Left ventricle myocardium inferior (tissue), 1 donor: ENCODE measurements around the gene IL17RA. TPM values are rescaled to one million over a fixed set of nuclear protein-coding genes. Genes with fewer than 3 reads are reported as not detected.
"Not testable (repeated sequence)": the region's sequence is repeated elsewhere in the genome, so short reads cannot be mapped to it uniquely, and the experiment has no call there.

Experiments
- DNase-seq: peaks from one replicate; pipeline ENCODE4 v3.0.0-alpha.2; 2020
- H3K27ac ChIP-seq: fragments of 200-600 bp; replicated peaks from 2 replicates; pipeline ENCODE4 v1.8.0; 2021
- H3K27me3 ChIP-seq: fragments of 200-600 bp; 2 replicates; pipeline ENCODE4 v1.8.0; 2021; ENCODE audit warnings: low read depth
- H3K36me3 ChIP-seq: fragments of 200-600 bp; 2 replicates; pipeline ENCODE4 v1.8.0; 2021
- H3K4me1 ChIP-seq: fragments of 200-600 bp; 2 replicates; pipeline ENCODE4 v1.8.0; 2021
- H3K4me3 ChIP-seq: fragments of 200-600 bp; 2 replicates; pipeline ENCODE4 v1.8.0; 2021; ENCODE audit warnings: mild to moderate bottlenecking, moderate library complexity
- H3K9me3 ChIP-seq: fragments of 200-600 bp; replicated peaks from 2 replicates; pipeline ENCODE4 v1.8.0; 2021
- CTCF ChIP-seq: fragments of 200-600 bp; IDR thresholded peaks from 2 replicates; pipeline ENCODE4 v1.8.0; 2021; ENCODE audit warnings: antibody characterized with exemption, mild to moderate bottlenecking, borderline replicate concordance
- intact Hi-C: fragments of 100-400 bp; cut with micrococcal nuclease; formaldehyde crosslinking; loops from one replicate; pipeline ENCODE4 v1.11.0; 2022
- total RNA-seq: library from RNA; stranded (reverse); fragmentation: NEBNext Ultra II Directional; extraction: Animal tissue kit (Norgen Biotek cat#: 25700); gene quantifications from one replicate; pipeline ENCODE4 v1.2.1, GENCODE V29; 2021
- donor health status: DM: no; HTN: yes; CAD: no; lungs with severe emphysema.

IL17RA gene
- total RNA-seq, 1 donor from 2014 or later = 7.6 TPM

- H3K27ac ChIP-seq = no peak overlapping the region
- H3K27me3 ChIP-seq = no peaks in the 10 kb centered on the region
- DNase-seq = no peak
- intact Hi-C loops = loop anchor here (10.0 kb wide), 1 partner anchor 49 kb away; no protein-coding TSS in a partner anchor
- H3K4me1 ChIP-seq = peaks cover 35% of the 10 kb centered on the region
- no peak overlapping the region for H3K4me3 ChIP-seq
- no peak for TF ChIP-seq CTCF
- H3K9me3 ChIP-seq = no peaks in the 10 kb centered on the region
- H3K36me3 ChIP-seq = peaks cover 64% of the 10 kb centered on the region
Measured at GRCh38 chr22:17143826-17144225, 59.0 kb downstream of the IL17RA start.

DNA sequence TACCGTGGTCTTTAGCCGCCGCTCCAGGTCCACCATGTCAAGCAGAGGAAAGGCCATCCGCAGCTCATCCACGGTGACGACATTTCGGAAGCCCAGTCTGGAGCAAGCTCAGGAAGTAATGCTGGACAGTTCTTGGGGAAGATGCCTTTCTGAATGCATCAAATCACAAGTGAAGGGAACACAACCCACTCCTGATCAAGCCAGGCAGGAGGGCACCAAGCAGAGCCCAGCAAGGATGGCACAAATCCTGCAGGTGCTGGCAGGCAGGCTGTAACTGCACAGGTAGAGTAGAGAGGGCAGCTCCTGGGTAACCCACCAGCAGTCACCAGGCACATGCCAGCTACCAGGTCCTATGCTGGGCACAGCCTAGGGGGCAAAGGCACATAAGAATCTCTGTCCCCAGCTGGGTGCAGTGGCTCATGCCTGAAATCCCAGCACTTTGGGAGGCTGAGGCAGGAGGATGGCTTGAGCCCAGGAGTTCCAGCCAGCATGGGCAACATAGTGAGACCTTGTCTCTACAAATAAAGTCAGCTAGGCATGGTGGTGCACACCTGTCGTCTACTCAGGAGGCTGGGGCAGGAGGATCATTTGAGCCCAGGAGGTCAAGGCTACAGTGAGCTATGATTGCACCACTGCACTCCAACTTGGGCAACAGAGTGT, 60.4 kb downstream of the IL17RA start:
- no peak for DNase-seq
- Histone ChIP-seq H3K36me3 (peaks cover 71% of the 10 kb centered on the region), H3K4me1 (peaks cover 34% of the 10 kb centered on the region), H3K4me3 (no peak overlapping the region), H3K27ac (no peak overlapping the region), H3K9me3 (no peaks in the 10 kb centered on the region), H3K27me3 (no peaks in the 10 kb centered on the region)
- intact Hi-C loops = loop anchor here (10.0 kb wide), 1 partner anchor 50 kb away; no protein-coding TSS in a partner anchor
- TF ChIP-seq CTCF = no peak

GRCh38 chr22:17147458-17147857, 62.7 kb downstream of the IL17RA start:
- not testable (repeated sequence) for H3K4me3 ChIP-seq, H3K9me3 ChIP-seq, H3K27ac ChIP-seq, H3K27me3 ChIP-seq, DNase-seq
- peaks cover 30% of the 10 kb centered on the region for H3K4me1 ChIP-seq
- H3K36me3 ChIP-seq = peaks cover 51% of the 10 kb centered on the region
- intact Hi-C loops = loop anchor here (10.0 kb wide), 1 partner anchor 53 kb away; no protein-coding TSS in a partner anchor

DNA sequence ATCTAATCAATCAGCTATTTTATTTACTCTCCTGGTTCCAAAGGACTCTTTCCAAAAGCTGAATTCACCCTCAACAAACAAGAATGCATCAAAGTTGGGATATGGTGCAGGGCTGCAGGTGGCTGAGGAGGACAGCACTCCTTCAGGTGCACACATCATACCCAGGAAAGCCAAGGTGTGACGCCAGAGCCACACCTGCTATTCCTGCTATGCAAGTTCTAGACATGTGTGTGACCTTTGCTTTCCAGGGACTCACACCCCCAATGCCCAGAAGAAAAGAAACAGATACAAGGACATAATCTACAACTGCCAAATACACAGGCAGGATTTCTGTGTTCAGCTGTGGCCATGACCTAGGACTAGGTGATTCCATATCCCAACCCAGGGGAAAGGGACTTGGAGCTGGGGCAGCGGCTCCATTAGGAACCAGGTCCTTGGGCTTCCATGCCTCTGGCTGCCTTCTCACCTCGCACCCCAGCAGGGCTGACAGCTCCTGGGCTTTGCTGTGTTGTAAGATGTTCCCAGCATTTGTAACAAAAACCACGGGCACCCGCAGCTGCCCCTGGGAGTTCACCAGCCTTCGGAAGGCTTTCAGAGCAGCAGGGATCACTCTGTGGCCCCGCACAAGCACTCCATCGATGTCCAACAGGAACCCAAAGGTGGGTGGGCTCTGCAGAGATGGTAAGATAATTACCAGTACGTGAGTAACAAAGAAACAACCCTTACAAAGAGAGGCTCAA, 64.4 kb downstream of the IL17RA start:
- no peak overlapping the region for H3K27ac ChIP-seq
- H3K27me3 ChIP-seq = no peaks in the 10 kb centered on the region
- H3K4me1 ChIP-seq = peaks cover 44% of the 10 kb centered on the region
- no peak overlapping the region for H3K4me3 ChIP-seq
- DNase-seq = no peak
- H3K9me3 ChIP-seq = no peaks in the 10 kb centered on the region
- TF ChIP-seq CTCF = no peak
- peaks cover 33% of the 10 kb centered on the region for H3K36me3 ChIP-seq
- intact Hi-C loops = loop anchor here (10.0 kb wide), 1 partner anchor 54 kb away; no protein-coding TSS in a partner anchor

- no peaks in the 10 kb centered on the region for H3K27me3 ChIP-seq
- no peak overlapping the region for H3K27ac ChIP-seq
- peaks cover 19% of the 10 kb centered on the region for H3K36me3 ChIP-seq
- no peak for TF ChIP-seq CTCF
- H3K4me3 ChIP-seq = no peak overlapping the region
- DNase-seq = no peak
- no peaks in the 10 kb centered on the region for H3K9me3 ChIP-seq
- H3K4me1 ChIP-seq = peaks cover 65% of the 10 kb centered on the region
- intact Hi-C loops = no loop called here
Measured at GRCh38 chr22:17152340-17152739, 67.5 kb downstream of the IL17RA start.

GRCh38 chr22:17152971-17153370, 68.2 kb downstream of the IL17RA start:
- no peaks in the 10 kb centered on the region for H3K27me3 ChIP-seq
- H3K4me3 ChIP-seq = no peak overlapping the region
- peaks cover 13% of the 10 kb centered on the region for H3K36me3 ChIP-seq
- intact Hi-C loops = no loop called here
- no peaks in the 10 kb centered on the region for H3K9me3 ChIP-seq
- DNase-seq = no peak
- no peak overlapping the region for H3K27ac ChIP-seq
- TF ChIP-seq CTCF = no peak
- peaks cover 71% of the 10 kb centered on the region for H3K4me1 ChIP-seq
